Activated CD8-positive, alpha-beta memory T cell treated with anti-CD3 and anti-CD28 coated beads, Interleukin-2, amount 10 ng/mL, durations not matched to agents 7 days and 5 days (primary cell): Measurements from ENCODE around the gene PPP1R1B. TPM values are rescaled to one million over a fixed set of nuclear protein-coding genes. Genes with fewer than 3 reads are reported as not detected.

Source experiments
- ATAC-seq: fragments of 150-1000 bp; cut with Tn5 transposase; one replicate; pipeline ENCODE4 v1.10.0; 2021; ENCODE audit warnings: moderate library complexity
- CTCF ChIA-PET: fragments of 350-600 bp; sonication (Branson Sonifier 250); formaldehyde crosslinking; loops from one replicate; lab custom pipeline; 2021; ENCODE audit warnings: antibody characterized with exemption; lab: Charles Lee
- DNase-seq: peaks from one replicate; pipeline ENCODE4 v3.0.0-alpha.2; 2020
- H3K27ac Mint-ChIP-seq: one replicate; pipeline ENCODE4 v1.8.0; 2021; ENCODE audit warnings: mild to moderate bottlenecking, mixed read lengths
- H3K27me3 Mint-ChIP-seq: one replicate; pipeline ENCODE4 v1.8.0; 2021; ENCODE audit warnings: mixed read lengths
- H3K36me3 Mint-ChIP-seq: one replicate; pipeline ENCODE4 v1.8.0; 2021; ENCODE audit warnings: mild to moderate bottlenecking, mixed read lengths
- H3K4me1 Mint-ChIP-seq: one replicate; pipeline ENCODE4 v1.8.0; 2021; ENCODE audit warnings: mixed read lengths
- H3K4me3 Mint-ChIP-seq: one replicate; pipeline ENCODE4 v1.8.0; 2021; ENCODE audit warnings: mild to moderate bottlenecking, moderate library complexity, mixed read lengths
- H3K9me3 Mint-ChIP-seq: one replicate; pipeline ENCODE4 v1.8.0; 2022; ENCODE audit warnings: low read depth, mixed read lengths
- total RNA-seq, 2 experiments: library from RNA; stranded (reverse); gene quantifications; one replicate each; pipeline ENCODE4 v1.2.3, GENCODE V29; 2021

PPP1R1B gene
- total RNA-seq, 2 experiments from 2014 or later = not detected

- ATAC-seq (no peak), DNase-seq (no peak)
- H3K9me3 Mint-ChIP-seq = no peaks in the 10 kb centered on the region
- H3K27ac Mint-ChIP-seq = peak overlapping the region; percentile 79
- H3K4me1 Mint-ChIP-seq = peaks cover 50% of the 10 kb centered on the region
- H3K27me3 Mint-ChIP-seq = peaks cover 5% of the 10 kb centered on the region
- no peaks in the 10 kb centered on the region for H3K36me3 Mint-ChIP-seq
- no peak overlapping the region for H3K4me3 Mint-ChIP-seq
- CTCF ChIA-PET = interaction anchor here (1.0 to 16.7 kb wide), 7 partner anchors 12 to 188 kb away, joined by 3 to 227 read pairs (median 8); partner anchors contain the start of genes IKZF3, MIEN1, PGAP3 and PPP1R1B
Observed at GRCh38 chr17:39675390-39676082, 48.8 kb downstream of the PPP1R1B start.

- Mint-ChIP-seq H3K4me1 (peaks cover 56% of the 10 kb centered on the region), H3K9me3 (no peaks in the 10 kb centered on the region), H3K4me3 (no peak overlapping the region), H3K27me3 (peaks cover 2% of the 10 kb centered on the region), H3K27ac (peak overlapping the region; percentile 79), H3K36me3 (no peaks in the 10 kb centered on the region)
- ATAC-seq (peak; percentile 85), DNase-seq (peak; percentile 81)
- CTCF ChIA-PET = interaction anchor here (0.9 to 16.7 kb wide), 7 partner anchors 9 to 188 kb away, joined by 3 to 227 read pairs (median 8); partner anchors contain the start of genes IKZF3, MIEN1, PGAP3 and PPP1R1B
Observed at GRCh38 chr17:39676198-39676819, 49.6 kb downstream of the PPP1R1B start.

GRCh38 chr17:39677072-39677471 lies 50.3 kb downstream of the PPP1R1B start:
- no peaks in the 10 kb centered on the region for H3K36me3 Mint-ChIP-seq
- peaks cover 56% of the 10 kb centered on the region for H3K4me1 Mint-ChIP-seq
- CTCF ChIA-PET = interaction anchor here (0.9 to 16.7 kb wide), 2 partner anchors 10 to 54 kb away, joined by 3 to 227 read pairs; partner anchors contain the start of gene PPP1R1B
- ATAC-seq = no peak
- no peaks in the 10 kb centered on the region for H3K27me3 Mint-ChIP-seq
- no peaks in the 10 kb centered on the region for H3K9me3 Mint-ChIP-seq
- peak overlapping the region; percentile 79 for H3K27ac Mint-ChIP-seq
- H3K4me3 Mint-ChIP-seq = no peak overlapping the region
- no peak for DNase-seq

- H3K27ac Mint-ChIP-seq = peak overlapping the region; percentile 79
- no peaks in the 10 kb centered on the region for H3K9me3 Mint-ChIP-seq
- no peaks in the 10 kb centered on the region for H3K36me3 Mint-ChIP-seq
- no peaks in the 10 kb centered on the region for H3K27me3 Mint-ChIP-seq
- no peak for ATAC-seq
- H3K4me3 Mint-ChIP-seq = no peak overlapping the region
- CTCF ChIA-PET = interaction anchor here (0.8 to 16.7 kb wide), 3 partner anchors 8 to 54 kb away, joined by 3 to 227 read pairs (median 53); partner anchors contain the start of genes PNMT and PPP1R1B
- no peak for DNase-seq
- peaks cover 56% of the 10 kb centered on the region for H3K4me1 Mint-ChIP-seq
Observed at GRCh38 chr17:39677542-39678339, 51.0 kb downstream of the PPP1R1B start.

- Mint-ChIP-seq H3K27me3 (no peaks in the 10 kb centered on the region), H3K27ac (peak overlapping the region; percentile 87), H3K36me3 (no peaks in the 10 kb centered on the region), H3K4me1 (peaks cover 56% of the 10 kb centered on the region), H3K4me3 (no peak overlapping the region), H3K9me3 (no peaks in the 10 kb centered on the region)
- DNase-seq = no peak
- no peak for ATAC-seq
- CTCF ChIA-PET = interaction anchor here (0.8 to 16.7 kb wide), 6 partner anchors 9 to 55 kb away, joined by 3 to 227 read pairs (median 16); partner anchors contain the start of genes PGAP3, PNMT and PPP1R1B
Observed at GRCh38 chr17:39678340-39679116, 51.8 kb downstream of the PPP1R1B start.

GRCh38 chr17:39679521-39680192 lies 52.9 kb downstream of the PPP1R1B start:
- Mint-ChIP-seq H3K4me3 (no peak overlapping the region), H3K4me1 (peaks cover 56% of the 10 kb centered on the region)
- ATAC-seq = peak; percentile 73

GRCh38 chr17:39683295-39683939 lies 56.7 kb downstream of the PPP1R1B start:
- H3K4me3 Mint-ChIP-seq = no peak overlapping the region
- H3K27ac Mint-ChIP-seq = peak overlapping the region; percentile 18
- no peaks in the 10 kb centered on the region for H3K9me3 Mint-ChIP-seq
- ATAC-seq = no peak
- DNase-seq = no peak
- H3K27me3 Mint-ChIP-seq = no peaks in the 10 kb centered on the region
- CTCF ChIA-PET = interaction anchor here (0.6 to 8.2 kb wide), 3 partner anchors 14 to 35 kb away, joined by 3 to 53 read pairs (median 6); partner anchors contain the start of gene PNMT
- peaks cover 3% of the 10 kb centered on the region for H3K36me3 Mint-ChIP-seq
- H3K4me1 Mint-ChIP-seq = peaks cover 36% of the 10 kb centered on the region

More at GRCh38 chr17:39679521-39680192, 52.9 kb downstream of the PPP1R1B start:
- DNase-seq = peak; percentile 60
- Mint-ChIP-seq H3K27ac (peak overlapping the region; percentile 87), H3K9me3 (no peaks in the 10 kb centered on the region), H3K36me3 (no peaks in the 10 kb centered on the region), H3K27me3 (no peaks in the 10 kb centered on the region)
- CTCF ChIA-PET = interaction anchor here (0.9 to 16.7 kb wide), 6 partner anchors 8 to 56 kb away, joined by 3 to 227 read pairs (median 16); partner anchors contain the start of genes PGAP3, PNMT and PPP1R1B

- no peak overlapping the region for H3K4me3 Mint-ChIP-seq
- no peak overlapping the region for H3K27ac Mint-ChIP-seq
- peaks cover 3% of the 10 kb centered on the region for H3K36me3 Mint-ChIP-seq
- peaks cover 34% of the 10 kb centered on the region for H3K4me1 Mint-ChIP-seq
- ATAC-seq = no peak
- H3K9me3 Mint-ChIP-seq = no peaks in the 10 kb centered on the region
- no peaks in the 10 kb centered on the region for H3K27me3 Mint-ChIP-seq
- CTCF ChIA-PET = interaction anchor here (2.7 to 8.2 kb wide), 3 partner anchors 15 to 62 kb away, joined by 9 to 53 read pairs (median 49); partner anchors contain the start of genes MIEN1 and PNMT
- no peak for DNase-seq
Observed at GRCh38 chr17:39684369-39685192, 57.8 kb downstream of the PPP1R1B start.
